Measurements from ENCODE around the gene TGFBR3.

The TGFBR3 gene

GRCh38 chr1:91827459-91828321 is 58.3 kb downstream of the TGFBR3 start:
- DNase-seq (ENCODE audit: low read depth, low spot score), result no peak

GRCh38 chr1:91827087-91827458 is 58.9 kb downstream of the TGFBR3 start:
- DNase-seq (ENCODE audit: low read depth, low spot score), result no peak

- DNase-seq (ENCODE audit: low read depth, low spot score), result no peak
Measured at GRCh38 chr1:91826649-91827048, 59.3 kb downstream of the TGFBR3 start.

GRCh38 chr1:91826248-91826647 is 59.7 kb downstream of the TGFBR3 start:
- DNase-seq (ENCODE audit: low read depth, low spot score), result no peak

- no peak for DNase-seq (ENCODE audit: low read depth, low spot score)
Measured at GRCh38 chr1:91821126-91821868, 64.7 kb downstream of the TGFBR3 start.

GRCh38 chr1:91819038-91819788 is 66.7 kb downstream of the TGFBR3 start:
- DNase-seq (ENCODE audit: low read depth, low spot score), result no peak

- no peak for DNase-seq (ENCODE audit: low read depth, low spot score)
Measured at GRCh38 chr1:91818713-91818975, 67.3 kb downstream of the TGFBR3 start.

GRCh38 chr1:91817211-91817905 is 68.6 kb downstream of the TGFBR3 start:
- DNase-seq (ENCODE audit: low read depth, low spot score), result no peak

- no peak for DNase-seq (ENCODE audit: low read depth, low spot score)
Measured at GRCh38 chr1:91816031-91816430, 69.9 kb downstream of the TGFBR3 start.

- DNase-seq (ENCODE audit: low read depth, low spot score), result no peak
Measured at GRCh38 chr1:91814448-91814847, 71.5 kb downstream of the TGFBR3 start.

- no peak for DNase-seq (ENCODE audit: low read depth, low spot score)
Measured at GRCh38 chr1:91813813-91814212, 72.1 kb downstream of the TGFBR3 start.

- DNase-seq (ENCODE audit: low read depth, low spot score), result no peak
Measured at GRCh38 chr1:91811363-91812025, 74.5 kb downstream of the TGFBR3 start.

GRCh38 chr1:91809317-91809716 is 76.6 kb downstream of the TGFBR3 start:
- DNase-seq (ENCODE audit: low read depth, low spot score), result no peak

- DNase-seq (ENCODE audit: low read depth, low spot score), result no peak
Measured at GRCh38 chr1:91807921-91808620, 77.9 kb downstream of the TGFBR3 start.

GRCh38 chr1:91806769-91807700 is 78.9 kb downstream of the TGFBR3 start:
- no peak for DNase-seq (ENCODE audit: low read depth, low spot score)

- DNase-seq (ENCODE audit: low read depth, low spot score), result no peak
Measured at GRCh38 chr1:91806181-91806768, 79.7 kb downstream of the TGFBR3 start.

- no peak for DNase-seq (ENCODE audit: low read depth, low spot score)
Measured at GRCh38 chr1:91805311-91805801, 80.6 kb downstream of the TGFBR3 start.

- no peak for DNase-seq (ENCODE audit: low read depth, low spot score)
Measured at GRCh38 chr1:91804546-91805023, 81.4 kb downstream of the TGFBR3 start.

Data from smooth muscle cell of the brain vasculature (primary cell).